Measurements from ENCODE around the gene SYT4. TPM values are rescaled to one million over a fixed set of nuclear protein-coding genes. Genes with fewer than 3 reads are reported as not detected.

SYT4 gene
- total RNA-seq, 4 donors from 2014 or later = not detected

DNA sequence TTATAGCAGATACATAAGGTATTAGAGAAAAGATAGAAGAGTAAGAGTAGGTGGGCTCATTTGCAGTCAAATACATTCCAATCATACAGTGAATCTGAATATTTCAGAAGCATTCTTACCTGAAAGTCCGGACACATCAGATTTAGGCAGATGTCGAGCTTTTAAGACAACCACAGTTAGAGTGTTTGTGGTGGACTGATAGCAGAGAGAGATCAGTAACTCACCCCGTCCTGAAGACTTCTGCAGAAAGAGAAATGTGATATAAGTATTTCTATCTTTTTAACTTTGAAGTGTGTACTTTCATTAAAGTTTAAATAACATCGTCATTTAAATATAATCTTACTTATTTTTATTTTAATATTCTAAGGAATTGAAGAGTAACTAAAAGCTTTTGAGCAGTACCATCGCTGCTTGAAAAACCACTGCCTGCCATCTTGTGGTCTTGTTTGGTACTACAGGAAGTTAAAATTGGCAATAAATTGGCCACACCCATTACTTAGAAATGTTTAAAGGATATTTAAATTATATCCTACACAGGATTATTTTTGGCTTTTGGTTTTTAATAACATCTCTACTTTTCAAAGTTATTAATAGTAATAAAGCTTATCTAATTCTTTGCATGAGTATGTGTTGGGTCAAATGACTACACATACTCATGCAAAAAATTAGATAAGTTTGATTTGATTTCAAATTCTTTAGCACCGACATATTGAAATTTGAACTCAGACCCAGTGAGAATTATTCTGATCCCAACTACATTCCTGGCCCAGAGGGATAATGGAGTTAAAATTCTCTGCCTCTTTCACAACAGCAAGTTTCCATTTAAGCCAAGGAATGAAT lies 5.5 kb downstream of the SYT4 start:
- in situ Hi-C loops (cut with MboI; ENCODE audit: low sequenced_read_pairs in 4 of 4) = loop anchor here in 3 of 4 donors (25.0 kb wide), 4 partner anchors 960 to 1160 kb away; no protein-coding TSS in a partner anchor
- TF ChIP-seq, protein P1, sequence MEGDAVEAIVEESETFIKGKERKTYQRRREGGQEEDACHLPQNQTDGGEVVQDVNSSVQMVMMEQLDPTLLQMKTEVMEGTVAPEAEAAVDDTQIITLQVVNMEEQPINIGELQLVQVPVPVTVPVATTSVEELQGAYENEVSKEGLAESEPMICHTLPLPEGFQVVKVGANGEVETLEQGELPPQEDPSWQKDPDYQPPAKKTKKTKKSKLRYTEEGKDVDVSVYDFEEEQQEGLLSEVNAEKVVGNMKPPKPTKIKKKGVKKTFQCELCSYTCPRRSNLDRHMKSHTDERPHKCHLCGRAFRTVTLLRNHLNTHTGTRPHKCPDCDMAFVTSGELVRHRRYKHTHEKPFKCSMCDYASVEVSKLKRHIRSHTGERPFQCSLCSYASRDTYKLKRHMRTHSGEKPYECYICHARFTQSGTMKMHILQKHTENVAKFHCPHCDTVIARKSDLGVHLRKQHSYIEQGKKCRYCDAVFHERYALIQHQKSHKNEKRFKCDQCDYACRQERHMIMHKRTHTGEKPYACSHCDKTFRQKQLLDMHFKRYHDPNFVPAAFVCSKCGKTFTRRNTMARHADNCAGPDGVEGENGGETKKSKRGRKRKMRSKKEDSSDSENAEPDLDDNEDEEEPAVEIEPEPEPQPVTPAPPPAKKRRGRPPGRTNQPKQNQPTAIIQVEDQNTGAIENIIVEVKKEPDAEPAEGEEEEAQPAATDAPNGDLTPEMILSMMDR (IDR thresholded peaks at IDR 0.05 in 4 of 5, conservative IDR thresholded peaks at IDR 0.05 in 1 of 5) = peak; percentile 34 to 66 (median 48)
- TF ChIP-seq POLR2A (IDR thresholded peaks at IDR 0.05) = no peak
- no peak overlapping the region for H3K4me3 ChIP-seq

DNA sequence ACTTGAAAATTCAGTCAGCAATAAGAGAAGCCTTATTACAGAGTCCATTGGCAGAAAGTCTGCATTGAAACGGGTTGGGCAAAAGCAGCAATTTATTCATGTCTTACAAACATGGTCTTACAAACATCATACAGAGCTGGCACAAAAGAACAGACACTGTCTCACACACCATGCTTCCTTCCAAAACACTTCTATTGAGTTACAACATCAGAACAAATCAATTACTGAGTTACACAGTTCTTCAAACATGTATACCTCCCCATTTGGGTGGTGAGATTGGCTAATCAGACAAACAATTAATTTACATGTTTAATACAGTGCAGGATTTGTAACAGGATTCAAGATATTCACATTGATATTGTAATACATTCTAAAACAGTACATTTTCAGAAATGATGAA lies 9.5 kb downstream of the SYT4 start:
- Histone ChIP-seq H3K36me3 (no peaks in the 10 kb centered on the region), H3K27ac (no peak overlapping the region), H3K27me3 (no peaks in the 10 kb centered on the region), H3K4me3 (no peak overlapping the region), H3K4me1 (no peaks in the 10 kb centered on the region), H3K9me3 (no peaks in the 10 kb centered on the region)
- ATAC-seq = no peak
- TF ChIP-seq POLR2A (IDR thresholded peaks at IDR 0.05) = no peak
- TF ChIP-seq, protein P1 (IDR thresholded peaks at IDR 0.05 in 4 of 5, conservative IDR thresholded peaks at IDR 0.05 in 1 of 5) = no peak
- intact Hi-C loops (cut with DNase I; ENCODE audit: low total_unique reads) (no loop called here), in situ Hi-C loops (cut with MboI; ENCODE audit: low sequenced_read_pairs in 4 of 4) (loop anchor here in 3 of 4 donors (25.0 kb wide), 4 partner anchors 956 to 1156 kb away; no protein-coding TSS in a partner anchor)
- DNase-seq = no peak

More for the DNA sequence above, 5.5 kb downstream of the SYT4 start:
- intact Hi-C loops (cut with DNase I; ENCODE audit: low total_unique reads) = loop anchor here (5.0 kb wide), 1 partner anchor 975 kb away; no protein-coding TSS in a partner anchor
- Histone ChIP-seq H3K4me1 (no peaks in the 10 kb centered on the region), H3K27me3 (no peaks in the 10 kb centered on the region), H3K27ac (no peak overlapping the region), H3K9me3 (no peaks in the 10 kb centered on the region), H3K36me3 (no peaks in the 10 kb centered on the region)
- DNase-seq = no peak
- ATAC-seq = no peak

DNA sequence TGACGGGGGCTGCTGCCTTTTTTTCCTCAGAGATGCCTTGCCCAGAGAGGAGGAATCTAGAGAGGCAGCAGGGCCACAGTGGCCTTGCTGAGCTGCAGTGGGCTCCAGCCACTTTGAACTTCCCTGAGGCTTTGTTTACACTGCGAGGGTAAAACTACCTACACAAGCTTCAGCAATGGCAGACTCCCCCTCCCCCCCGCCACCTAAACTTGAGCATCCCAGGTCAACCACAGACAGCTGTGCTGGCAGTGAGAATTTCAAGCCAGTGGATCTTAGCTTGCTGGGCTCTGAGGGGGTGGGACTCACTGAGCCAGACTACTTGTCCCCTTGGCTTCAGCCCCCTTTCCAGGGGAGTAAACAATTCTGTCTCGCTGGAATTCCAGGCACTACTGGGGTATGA lies 11.8 kb downstream of the SYT4 start:
- no peaks in the 10 kb centered on the region for H3K4me1 ChIP-seq
- H3K4me3 ChIP-seq = no peak overlapping the region
- no peak for DNase-seq
- in situ Hi-C loops (cut with MboI; ENCODE audit: low sequenced_read_pairs in 4 of 4) (loop anchor here in 3 of 4 donors (25.0 kb wide), 4 partner anchors 953 to 1153 kb away; no protein-coding TSS in a partner anchor), intact Hi-C loops (cut with DNase I; ENCODE audit: low total_unique reads) (no loop called here)
- peaks cover 0 to 2% (median 0%) of the 10 kb centered on the region in 3 donors for H3K9me3 ChIP-seq
- TF ChIP-seq, protein P1 (IDR thresholded peaks at IDR 0.05 in 4 of 5, conservative IDR thresholded peaks at IDR 0.05 in 1 of 5) = no peak
- TF ChIP-seq POLR2A (IDR thresholded peaks at IDR 0.05) = no peak
- H3K27me3 ChIP-seq = no peaks in the 10 kb centered on the region
- no peak overlapping the region for H3K27ac ChIP-seq
- no peak for ATAC-seq
- H3K36me3 ChIP-seq = no peaks in the 10 kb centered on the region

- TF ChIP-seq POLR2A (IDR thresholded peaks at IDR 0.05) = no peak
- TF ChIP-seq, protein P1 (IDR thresholded peaks at IDR 0.05 in 4 of 5, conservative IDR thresholded peaks at IDR 0.05 in 1 of 5) = no peak
- ATAC-seq (no peak), DNase-seq (no peak)
- H3K9me3 ChIP-seq = no peaks in the 10 kb centered on the region
- no peaks in the 10 kb centered on the region for H3K36me3 ChIP-seq
- no peak overlapping the region for H3K4me3 ChIP-seq
- intact Hi-C loops (cut with DNase I; ENCODE audit: low total_unique reads) (no loop called here), in situ Hi-C loops (cut with MboI; ENCODE audit: low sequenced_read_pairs in 4 of 4) (no loop called here)
- no peaks in the 10 kb centered on the region for H3K4me1 ChIP-seq
- no peak overlapping the region for H3K27ac ChIP-seq
- no peaks in the 10 kb centered on the region for H3K27me3 ChIP-seq
Measured at GRCh38 chr18:43248610-43249249, 28.6 kb downstream of the SYT4 start.
